Activated T-cell treated with anti-CD3 and anti-CD28 coated beads for 4 hours (primary cell): ENCODE results near the gene PACS2.
"Not testable (repeated sequence)": the region's sequence is repeated elsewhere in the genome, so short reads cannot be mapped to it uniquely, and the experiment has no call there.

Experiments used
- DNase-seq: peaks from one replicate; pipeline ENCODE4 v3.0.0-alpha.2; 2020

Gene PACS2

GRCh38 chr14:105351920-105352851 is 37.6 kb downstream of the PACS2 start:
- DNase-seq: peak; percentile 86

- no peak for DNase-seq
Measured at GRCh38 chr14:105353136-105353535, 38.6 kb downstream of the PACS2 start.

- DNase-seq: no peak
Measured at GRCh38 chr14:105354541-105354940, 40.0 kb downstream of the PACS2 start.

- no peak for DNase-seq
Measured at GRCh38 chr14:105355049-105355575, 40.6 kb downstream of the PACS2 start.

- no peak for DNase-seq
Measured at GRCh38 chr14:105355850-105356604, 41.5 kb downstream of the PACS2 start.

GRCh38 chr14:105356927-105357326 is 42.4 kb downstream of the PACS2 start:
- no peak for DNase-seq

- no peak for DNase-seq
Measured at GRCh38 chr14:105357626-105358025, 43.1 kb downstream of the PACS2 start.

- DNase-seq: no peak
Measured at GRCh38 chr14:105358140-105358846, 43.7 kb downstream of the PACS2 start.

- DNase-seq: no peak
Measured at GRCh38 chr14:105358943-105359342, 44.4 kb downstream of the PACS2 start.

- not testable (repeated sequence) for DNase-seq
Measured at GRCh38 chr14:105361412-105361811, 46.9 kb downstream of the PACS2 start.

- DNase-seq: peak; percentile 20
Measured at GRCh38 chr14:105363847-105364708, 49.5 kb downstream of the PACS2 start.

GRCh38 chr14:105365101-105365500 is 50.6 kb downstream of the PACS2 start:
- no peak for DNase-seq

GRCh38 chr14:105365681-105366080 is 51.1 kb downstream of the PACS2 start:
- DNase-seq: no peak

GRCh38 chr14:105366386-105367074 is 52.0 kb downstream of the PACS2 start:
- DNase-seq: no peak

GRCh38 chr14:105367116-105368031 is 52.8 kb downstream of the PACS2 start:
- DNase-seq: no peak

GRCh38 chr14:105368032-105368417 is 53.5 kb downstream of the PACS2 start:
- DNase-seq: no peak

- no peak for DNase-seq
Measured at GRCh38 chr14:105368426-105368825, 53.9 kb downstream of the PACS2 start.

GRCh38 chr14:105368910-105369652 is 54.5 kb downstream of the PACS2 start:
- no peak for DNase-seq

GRCh38 chr14:105369653-105370040 is 55.1 kb downstream of the PACS2 start:
- DNase-seq: no peak

- DNase-seq: no peak
Measured at GRCh38 chr14:105374389-105374788, 59.8 kb downstream of the PACS2 start.
